DMS153 (cell line): ENCODE measurements around the gene RSPO1.

Experiments
- DNase-seq: peaks from one replicate; lab custom pipeline; 2025; lab: John Stamatoyannopoulos, UW

The RSPO1 gene

GRCh38 chr1:37656881-37657280 lies 22.2 kb upstream of the RSPO1 start:
- no peak for DNase-seq

- no peak for DNase-seq
These were observed 21.3 kb upstream of the RSPO1 start for GRCh38 chr1:37656026-37656425.

- no peak for DNase-seq
These were observed 20.6 kb upstream of the RSPO1 start for GRCh38 chr1:37655274-37655673.

DNA sequence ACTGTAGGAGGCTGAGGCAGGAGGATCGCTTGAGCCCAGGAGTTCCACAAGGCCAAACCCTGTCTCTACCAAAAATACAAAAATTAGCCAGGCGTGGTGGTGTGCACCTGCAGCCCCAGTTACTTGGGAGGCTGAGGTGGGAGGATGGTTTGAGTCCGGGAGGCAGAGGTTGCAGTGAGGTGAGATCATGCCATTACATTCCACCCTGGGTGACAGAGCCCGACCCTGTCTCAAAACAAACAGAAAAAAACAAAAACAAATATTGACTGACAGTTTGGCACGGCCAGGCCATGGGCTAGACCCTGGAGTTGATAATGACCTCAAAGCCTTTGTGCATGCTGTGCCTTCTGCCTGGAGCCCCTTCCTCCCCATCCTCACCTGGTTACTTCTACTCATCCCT lies 19.2 kb upstream of the RSPO1 start:
- DNase-seq = no peak

- no peak for DNase-seq
These were observed 18.3 kb upstream of the RSPO1 start for GRCh38 chr1:37652976-37653375.

GRCh38 chr1:37651803-37652202 lies 17.1 kb upstream of the RSPO1 start:
- DNase-seq = no peak

- DNase-seq = no peak
These were observed 16.0 kb upstream of the RSPO1 start for GRCh38 chr1:37650721-37651120.

GRCh38 chr1:37650173-37650572 lies 15.5 kb upstream of the RSPO1 start:
- DNase-seq = no peak

- no peak for DNase-seq
These were observed 12.6 kb upstream of the RSPO1 start for GRCh38 chr1:37647281-37647680.

DNA sequence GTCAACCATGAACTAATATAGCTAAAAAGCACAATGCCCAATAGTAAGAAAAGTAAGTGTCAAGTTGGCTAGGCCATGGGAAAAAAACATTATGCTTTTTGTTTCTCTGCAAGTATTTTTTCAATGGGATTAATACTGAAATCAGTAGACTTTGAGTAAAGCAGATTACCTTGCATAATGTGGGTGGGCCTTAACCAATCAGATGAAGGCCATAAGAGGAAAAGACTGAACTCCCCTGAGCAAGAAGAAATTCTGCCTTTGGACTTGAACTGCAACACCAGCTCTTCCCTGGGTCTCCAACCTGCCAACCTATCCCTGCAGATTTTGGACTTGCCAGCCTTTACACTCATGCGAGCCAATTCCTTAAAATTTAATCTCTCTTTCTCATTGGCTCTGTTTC lies 6.4 kb upstream of the RSPO1 start:
- no peak for DNase-seq

DNA sequence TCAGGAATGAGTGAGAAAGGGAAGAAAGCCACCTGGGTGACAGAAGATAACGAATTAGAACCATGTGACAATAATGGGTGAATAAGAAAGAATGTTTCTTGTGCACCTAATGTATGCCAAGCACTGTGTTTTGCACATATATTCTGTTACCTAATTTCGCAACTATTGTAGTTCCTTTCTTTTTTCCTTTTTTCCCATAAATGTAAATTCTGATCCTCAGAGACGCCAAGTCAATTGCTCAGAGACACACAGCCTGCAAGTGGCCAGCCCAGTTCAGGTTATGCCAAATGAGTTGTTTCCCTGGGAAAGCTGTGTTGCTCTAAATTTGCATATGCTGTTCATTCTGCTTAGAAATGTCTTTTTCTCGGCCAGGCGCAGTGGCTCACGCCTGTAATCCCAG lies 1.7 kb upstream of the RSPO1 start:
- DNase-seq = no peak

DNA sequence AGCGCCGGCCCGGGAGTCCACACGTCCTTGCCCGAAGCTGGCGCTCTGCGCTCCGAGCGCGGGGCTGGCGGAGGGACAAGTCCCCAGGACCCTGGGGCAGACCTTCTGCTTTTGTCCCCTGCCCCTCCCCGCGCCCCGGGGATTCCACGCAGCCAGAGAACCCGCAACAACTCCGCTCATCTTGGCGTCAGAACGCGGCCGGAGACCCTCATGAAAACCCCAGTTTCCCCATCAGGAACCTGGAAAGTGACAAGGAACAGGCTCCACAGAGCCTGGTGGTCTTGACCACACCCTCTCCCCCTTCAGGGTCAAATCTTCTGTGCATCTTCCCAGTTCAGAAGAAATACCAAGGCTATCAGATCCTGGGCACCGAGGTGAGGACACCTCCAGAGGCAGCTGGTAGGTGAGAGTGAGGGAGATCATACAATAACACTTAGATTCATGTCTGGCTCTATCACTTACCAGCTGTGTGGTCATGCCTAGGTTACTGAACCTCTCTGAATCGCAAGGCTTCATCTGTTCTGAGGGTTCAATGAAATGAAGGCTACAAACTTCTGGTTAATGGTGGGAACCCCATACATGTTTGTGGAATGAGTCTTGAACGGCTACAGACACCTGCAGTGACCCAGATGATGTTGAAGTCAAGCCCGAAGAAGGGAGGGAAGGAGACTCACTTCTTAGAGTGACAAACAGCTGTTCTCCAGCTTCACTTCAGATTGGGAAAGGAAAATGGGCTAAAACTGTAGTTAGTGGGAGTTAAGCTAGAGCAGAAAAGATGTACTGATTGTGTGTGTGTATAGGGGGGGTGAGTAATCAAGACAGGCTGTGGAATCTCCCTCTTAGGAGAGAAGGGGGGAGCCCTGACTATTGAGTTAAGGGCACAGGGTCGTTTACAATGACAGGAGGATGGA lies 555 bp upstream of the RSPO1 start:
- no peak for DNase-seq

DNA sequence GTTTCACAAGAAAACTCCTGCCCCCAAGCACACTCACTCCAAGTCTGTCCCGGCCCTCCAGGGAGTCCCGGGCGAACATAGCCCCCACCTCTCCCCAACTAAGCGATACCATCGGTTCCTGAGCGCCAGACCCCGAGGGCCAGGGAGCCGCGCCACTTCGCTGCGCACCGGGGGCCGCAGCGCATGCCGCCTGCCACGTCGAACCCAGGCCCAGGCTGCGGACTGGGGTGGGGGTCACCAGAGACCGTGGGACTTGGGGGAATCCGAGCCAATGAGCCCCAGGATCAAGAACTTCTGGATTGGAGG lies 801 bp downstream of the RSPO1 start:
- no peak for DNase-seq

- no peak for DNase-seq
These were observed 1.4 kb downstream of the RSPO1 start for GRCh38 chr1:37633040-37633937.

- DNase-seq = no peak
These were observed 3.7 kb downstream of the RSPO1 start for GRCh38 chr1:37631036-37631435.

DNA sequence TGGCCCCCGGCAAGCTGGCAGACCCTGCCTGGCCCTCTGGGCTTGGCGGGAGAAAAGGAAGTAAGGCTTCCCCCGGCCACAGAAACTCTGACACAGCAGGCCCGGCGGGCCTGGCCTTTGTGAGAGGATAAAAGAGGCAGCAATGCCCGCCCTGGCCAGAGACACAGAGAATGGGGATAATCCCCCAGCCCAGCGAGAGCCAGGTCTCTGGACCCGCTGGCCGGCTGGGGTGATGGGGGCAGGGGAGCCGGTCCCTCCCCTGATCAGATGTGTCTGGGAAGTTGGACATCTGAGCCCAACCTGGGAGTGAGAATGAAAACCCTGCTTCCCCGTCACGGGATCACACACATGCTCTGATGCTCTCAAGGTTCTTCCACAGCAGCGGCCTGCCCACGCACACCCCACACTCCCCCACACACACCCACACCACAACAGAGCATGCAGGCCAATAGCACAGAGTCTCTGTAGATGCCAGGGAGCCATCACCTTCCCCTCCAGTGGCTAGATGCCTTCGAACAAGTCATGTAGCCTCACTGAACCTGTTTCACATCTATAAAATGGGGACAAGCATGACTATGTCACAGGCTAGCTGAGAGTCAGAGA lies 4.2 kb downstream of the RSPO1 start:
- DNase-seq = no peak

- DNase-seq = no peak
These were observed 4.8 kb downstream of the RSPO1 start for GRCh38 chr1:37629726-37630425.

DNA sequence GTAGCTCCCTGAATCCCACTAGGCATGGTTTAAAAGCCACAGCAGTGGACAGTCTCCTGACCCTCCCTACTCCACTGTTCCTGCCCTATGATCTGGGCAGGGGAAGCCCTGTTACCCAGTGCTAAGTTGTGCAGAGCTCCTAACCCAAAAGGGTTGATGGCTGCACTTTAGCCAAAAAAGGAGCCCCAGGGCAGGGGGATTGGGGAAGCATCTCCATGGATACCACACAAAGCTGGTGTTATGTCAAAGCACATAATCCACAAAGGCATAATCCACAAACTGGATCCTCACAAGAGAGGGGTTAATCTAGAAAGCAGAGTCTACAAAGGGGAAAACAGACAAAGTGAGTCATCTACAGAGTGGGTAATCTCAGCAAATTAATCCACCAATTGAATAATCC lies 5.7 kb downstream of the RSPO1 start:
- no peak for DNase-seq

DNA sequence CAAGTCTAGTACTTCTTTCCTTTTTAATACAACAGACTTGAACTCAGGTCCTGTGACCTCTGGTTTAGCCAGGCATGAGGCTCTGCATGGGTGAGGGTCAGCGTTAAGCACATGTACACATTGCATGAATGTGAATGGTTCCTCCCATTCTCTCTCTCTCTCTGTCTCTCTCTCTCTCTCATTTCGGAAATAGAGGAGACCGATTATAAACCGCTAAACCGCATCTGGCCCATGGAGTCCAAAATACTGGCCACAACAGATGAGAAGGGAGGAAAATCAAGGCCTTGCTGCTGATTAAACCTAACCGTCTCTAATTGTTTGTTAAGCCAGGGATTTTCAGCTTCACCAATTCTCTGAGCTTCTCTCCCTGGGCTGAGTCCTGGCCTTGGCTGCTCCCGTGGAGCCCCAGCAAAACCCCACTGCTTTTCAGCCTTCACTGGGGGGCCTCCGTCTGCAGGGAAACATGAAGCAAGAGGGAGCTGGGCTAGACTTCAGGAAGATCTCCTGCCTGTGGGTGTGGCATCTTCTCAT lies 6.6 kb downstream of the RSPO1 start:
- no peak for DNase-seq

DNA sequence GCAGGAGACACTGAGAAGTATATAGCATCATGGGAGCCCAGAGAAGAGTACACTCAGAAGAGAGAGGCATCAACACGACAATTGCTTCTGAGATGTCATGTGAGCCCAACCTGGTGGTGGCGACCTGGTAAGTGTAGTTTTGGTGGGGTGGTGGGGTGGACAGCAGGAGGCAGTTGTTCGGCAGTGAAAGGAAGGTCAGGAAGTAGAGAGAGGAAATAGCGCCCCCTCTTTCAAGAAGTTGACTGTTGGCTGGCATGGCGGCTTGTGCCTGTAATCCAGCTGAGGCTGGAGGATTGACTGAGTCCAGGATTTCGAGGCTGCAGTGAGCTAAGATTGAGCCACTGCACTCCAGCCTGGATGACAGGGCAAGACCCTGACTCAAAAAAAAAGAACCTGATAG lies 12.6 kb downstream of the RSPO1 start:
- DNase-seq = no peak

DNA sequence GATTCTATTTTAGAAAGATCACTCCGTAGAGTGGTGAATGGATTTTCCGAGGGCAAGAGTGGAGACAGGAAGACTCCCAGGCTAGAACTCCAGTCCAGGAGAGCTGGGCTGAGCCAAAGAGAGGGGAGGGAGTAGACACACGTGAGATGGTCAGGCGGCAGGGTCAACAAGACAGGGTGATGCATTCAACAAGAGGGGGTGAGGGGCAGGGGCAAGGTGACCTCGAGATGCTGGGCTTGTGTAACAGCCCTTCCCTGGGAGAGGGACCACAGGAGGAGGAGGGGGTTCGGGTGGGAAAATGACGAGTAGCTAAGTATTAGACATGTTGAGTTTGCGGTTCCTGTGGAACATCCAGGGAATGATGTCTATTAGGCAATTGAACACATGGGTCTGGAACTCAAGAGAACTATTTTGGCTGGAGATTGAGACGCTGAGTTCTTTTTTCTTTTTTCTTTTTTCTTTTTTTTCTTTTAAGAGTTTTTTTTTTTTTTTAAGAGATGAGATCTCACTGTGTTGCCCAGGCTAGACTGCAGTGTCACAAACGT lies 13.3 kb downstream of the RSPO1 start:
- no peak for DNase-seq

- DNase-seq = peak; percentile 4
These were observed 14.0 kb downstream of the RSPO1 start for GRCh38 chr1:37620707-37621106.
